ENCODE measurements around the gene ITGA5.

ITGA5 gene

GRCh38 chr12:54389134-54389508 lies 29.9 kb downstream of the ITGA5 start:
- DNase-seq (ENCODE audit: low read depth): no peak

- DNase-seq (ENCODE audit: low read depth): no peak
Observed at GRCh38 chr12:54388237-54389133, 30.6 kb downstream of the ITGA5 start.

- DNase-seq (ENCODE audit: low read depth): no peak
Observed at GRCh38 chr12:54387114-54387467, 32.0 kb downstream of the ITGA5 start.

- DNase-seq (ENCODE audit: low read depth): no peak
Observed at GRCh38 chr12:54386403-54387113, 32.5 kb downstream of the ITGA5 start.

GRCh38 chr12:54385251-54385914 lies 33.7 kb downstream of the ITGA5 start:
- DNase-seq (ENCODE audit: low read depth): no peak

- no peak for DNase-seq (ENCODE audit: low read depth)
Observed at GRCh38 chr12:54384591-54385041, 34.5 kb downstream of the ITGA5 start, which contains the start of gene ZNF385A. TSS of gene ZNF385A (minus strand) at chr12:54384733. CDS start at chr12:54384514, 219 bp downstream.

GRCh38 chr12:54383041-54383609 lies 35.9 kb downstream of the ITGA5 start:
- peak; percentile 92 for DNase-seq (ENCODE audit: low read depth)

GRCh38 chr12:54381136-54381535 lies 37.9 kb downstream of the ITGA5 start:
- no peak for DNase-seq (ENCODE audit: low read depth)

GRCh38 chr12:54379398-54380201 lies 39.5 kb downstream of the ITGA5 start:
- DNase-seq (ENCODE audit: low read depth): peak; percentile 88

- DNase-seq (ENCODE audit: low read depth): peak; percentile 71
Observed at GRCh38 chr12:54378796-54379397, 40.2 kb downstream of the ITGA5 start.

GRCh38 chr12:54377797-54378515 lies 41.1 kb downstream of the ITGA5 start:
- DNase-seq (ENCODE audit: low read depth): no peak

GRCh38 chr12:54377007-54377406 lies 42.1 kb downstream of the ITGA5 start:
- no peak for DNase-seq (ENCODE audit: low read depth)

- DNase-seq (ENCODE audit: low read depth): no peak
Observed at GRCh38 chr12:54376596-54376995, 42.5 kb downstream of the ITGA5 start.

GRCh38 chr12:54375259-54375579 lies 43.8 kb downstream of the ITGA5 start:
- no peak for DNase-seq (ENCODE audit: low read depth)

- DNase-seq (ENCODE audit: low read depth): no peak
Observed at GRCh38 chr12:54374562-54375258, 44.4 kb downstream of the ITGA5 start.

GRCh38 chr12:54373649-54374561 lies 45.2 kb downstream of the ITGA5 start:
- no peak for DNase-seq (ENCODE audit: low read depth)

- DNase-seq (ENCODE audit: low read depth): no peak
Observed at GRCh38 chr12:54372113-54372806, 46.8 kb downstream of the ITGA5 start.
